ENCODE results near the gene RASGRF2.
A peak's percentile ranks its signal among the peaks of the same experiment; 100 is the strongest.

The RASGRF2 gene

GRCh38 chr5:80916676-80917075 lies 43.5 kb upstream of the RASGRF2 start:
- no peak for TF ChIP-seq FOXM1 (IDR thresholded peaks at IDR 0.05; ENCODE audit: borderline replicate concordance, low read depth)
- no peak for TF ChIP-seq TEAD4 (IDR thresholded peaks at IDR 0.05)

GRCh38 chr5:80917631-80918030 lies 42.5 kb upstream of the RASGRF2 start:
- TF ChIP-seq CEBPB (IDR thresholded peaks at IDR 0.05) (no peak), NFIC (IDR thresholded peaks at IDR 0.05) (no peak), RAD21 (IDR thresholded peaks at IDR 0.05; ENCODE audit: low read depth) (no peak), YY1 (IDR thresholded peaks at IDR 0.05; ENCODE audit: low read depth) (no peak), ZBTB7A (IDR thresholded peaks at IDR 0.05; ENCODE audit: low read depth) (no peak), REST (IDR thresholded peaks at IDR 0.05; ENCODE audit: low read depth) (no peak), MAX (IDR thresholded peaks at IDR 0.05) (no peak), TCF12 (IDR thresholded peaks at IDR 0.05; ENCODE audit: low read depth) (no peak), USF1 (IDR thresholded peaks at IDR 0.05) (no peak), EGR1 (IDR thresholded peaks at IDR 0.05) (no peak), TEAD4 (IDR thresholded peaks at IDR 0.05) (no peak), FOXM1 (IDR thresholded peaks at IDR 0.05; ENCODE audit: borderline replicate concordance, low read depth) (no peak), CREB1 (IDR thresholded peaks at IDR 0.05; ENCODE audit: low read depth) (no peak), TAF1 (IDR thresholded peaks at IDR 0.05; ENCODE audit: low read depth) (no peak), EP300 (IDR thresholded peaks at IDR 0.05; ENCODE audit: borderline replicate concordance) (no peak)

GRCh38 chr5:80919678-80920196 lies 40.4 kb upstream of the RASGRF2 start:
- TF ChIP-seq TAF1 (IDR thresholded peaks at IDR 0.05; ENCODE audit: low read depth) (no peak), RAD21 (IDR thresholded peaks at IDR 0.05; ENCODE audit: low read depth) (no peak), TCF12 (IDR thresholded peaks at IDR 0.05; ENCODE audit: low read depth) (no peak), TEAD4 (IDR thresholded peaks at IDR 0.05) (no peak), MAX (IDR thresholded peaks at IDR 0.05) (no peak), NFIC (IDR thresholded peaks at IDR 0.05) (no peak), EP300 (IDR thresholded peaks at IDR 0.05; ENCODE audit: borderline replicate concordance) (no peak), EGR1 (IDR thresholded peaks at IDR 0.05) (no peak), CEBPB (IDR thresholded peaks at IDR 0.05) (no peak), REST (IDR thresholded peaks at IDR 0.05; ENCODE audit: low read depth) (no peak), CREB1 (IDR thresholded peaks at IDR 0.05; ENCODE audit: low read depth) (no peak), USF1 (IDR thresholded peaks at IDR 0.05) (no peak), YY1 (IDR thresholded peaks at IDR 0.05; ENCODE audit: low read depth) (no peak)

- TF ChIP-seq YY1 (IDR thresholded peaks at IDR 0.05; ENCODE audit: low read depth): no peak
- TF ChIP-seq FOXM1 (IDR thresholded peaks at IDR 0.05; ENCODE audit: borderline replicate concordance, low read depth): no peak
- TF ChIP-seq EGR1 (IDR thresholded peaks at IDR 0.05): no peak
- no peak for TF ChIP-seq TAF1 (IDR thresholded peaks at IDR 0.05; ENCODE audit: low read depth)
- no peak for TF ChIP-seq ZBTB7A (IDR thresholded peaks at IDR 0.05; ENCODE audit: low read depth)
- TF ChIP-seq TCF12 (IDR thresholded peaks at IDR 0.05; ENCODE audit: low read depth): no peak
- no peak for TF ChIP-seq CEBPB (IDR thresholded peaks at IDR 0.05)
- no peak for TF ChIP-seq EP300 (IDR thresholded peaks at IDR 0.05; ENCODE audit: borderline replicate concordance)
- TF ChIP-seq USF1 (IDR thresholded peaks at IDR 0.05): no peak
- TF ChIP-seq RAD21 (IDR thresholded peaks at IDR 0.05; ENCODE audit: low read depth): no peak
- no peak for TF ChIP-seq MAX (IDR thresholded peaks at IDR 0.05)
Observed at GRCh38 chr5:80920333-80920732, 39.8 kb upstream of the RASGRF2 start.

- no peak for TF ChIP-seq CEBPB (IDR thresholded peaks at IDR 0.05)
- TF ChIP-seq NFIC (IDR thresholded peaks at IDR 0.05): peak; percentile 72
- no peak for TF ChIP-seq TEAD4 (IDR thresholded peaks at IDR 0.05)
- TF ChIP-seq ZBTB7A (IDR thresholded peaks at IDR 0.05; ENCODE audit: low read depth): no peak
- no peak for TF ChIP-seq EGR1 (IDR thresholded peaks at IDR 0.05)
- no peak for TF ChIP-seq RAD21 (IDR thresholded peaks at IDR 0.05; ENCODE audit: low read depth)
- TF ChIP-seq FOXM1 (IDR thresholded peaks at IDR 0.05; ENCODE audit: borderline replicate concordance, low read depth): no peak
- no peak for TF ChIP-seq EP300 (IDR thresholded peaks at IDR 0.05; ENCODE audit: borderline replicate concordance)
- TF ChIP-seq REST (IDR thresholded peaks at IDR 0.05; ENCODE audit: low read depth): peak; percentile 89
- no peak for TF ChIP-seq MAX (IDR thresholded peaks at IDR 0.05)
- TF ChIP-seq TCF12 (IDR thresholded peaks at IDR 0.05; ENCODE audit: low read depth): no peak
- no peak for TF ChIP-seq CREB1 (IDR thresholded peaks at IDR 0.05; ENCODE audit: low read depth)
- TF ChIP-seq TAF1 (IDR thresholded peaks at IDR 0.05; ENCODE audit: low read depth): no peak
- no peak for TF ChIP-seq USF1 (IDR thresholded peaks at IDR 0.05)
- no peak for TF ChIP-seq YY1 (IDR thresholded peaks at IDR 0.05; ENCODE audit: low read depth)
Observed at GRCh38 chr5:80921026-80921425, 39.1 kb upstream of the RASGRF2 start.

Measured in Ishikawa (cell line).